ENCODE data around the gene DNM3.

The DNM3 gene

DNA sequence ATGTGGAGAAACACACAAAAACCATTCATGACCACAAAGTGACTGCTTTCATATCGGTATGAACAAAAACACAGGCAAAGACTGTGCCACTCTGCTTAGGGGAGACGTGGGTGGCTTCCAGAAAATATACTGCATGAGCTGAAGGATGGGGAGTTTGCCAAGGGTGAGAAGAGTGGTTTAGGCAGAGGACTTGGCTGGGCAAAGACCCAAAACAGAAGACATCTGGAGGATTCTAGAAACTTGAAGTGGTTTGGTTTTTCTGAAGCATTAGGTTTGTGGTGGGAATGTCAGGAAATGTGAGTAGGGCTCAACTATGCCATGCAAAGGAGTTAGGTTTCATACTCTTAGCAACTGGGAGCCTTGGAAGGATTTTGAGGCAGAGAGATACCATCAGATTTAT lies 26.6 kb upstream of the DNM3 start:
- TF ChIP-seq, protein P1, sequence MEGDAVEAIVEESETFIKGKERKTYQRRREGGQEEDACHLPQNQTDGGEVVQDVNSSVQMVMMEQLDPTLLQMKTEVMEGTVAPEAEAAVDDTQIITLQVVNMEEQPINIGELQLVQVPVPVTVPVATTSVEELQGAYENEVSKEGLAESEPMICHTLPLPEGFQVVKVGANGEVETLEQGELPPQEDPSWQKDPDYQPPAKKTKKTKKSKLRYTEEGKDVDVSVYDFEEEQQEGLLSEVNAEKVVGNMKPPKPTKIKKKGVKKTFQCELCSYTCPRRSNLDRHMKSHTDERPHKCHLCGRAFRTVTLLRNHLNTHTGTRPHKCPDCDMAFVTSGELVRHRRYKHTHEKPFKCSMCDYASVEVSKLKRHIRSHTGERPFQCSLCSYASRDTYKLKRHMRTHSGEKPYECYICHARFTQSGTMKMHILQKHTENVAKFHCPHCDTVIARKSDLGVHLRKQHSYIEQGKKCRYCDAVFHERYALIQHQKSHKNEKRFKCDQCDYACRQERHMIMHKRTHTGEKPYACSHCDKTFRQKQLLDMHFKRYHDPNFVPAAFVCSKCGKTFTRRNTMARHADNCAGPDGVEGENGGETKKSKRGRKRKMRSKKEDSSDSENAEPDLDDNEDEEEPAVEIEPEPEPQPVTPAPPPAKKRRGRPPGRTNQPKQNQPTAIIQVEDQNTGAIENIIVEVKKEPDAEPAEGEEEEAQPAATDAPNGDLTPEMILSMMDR (IDR thresholded peaks at IDR 0.05; ENCODE audit: extremely low read depth, insufficient read depth, missing control alignments) = no peak
- in situ Hi-C loops (cut with MboI; ENCODE audit: low pct_unique_long_range_greater_than_20kb, low sequenced_read_pairs, unreplicated experiment) = loop anchor here (25.0 kb wide), 1 partner anchor 598 kb away; the partner anchor contains the start of gene C1orf105
- DNase-seq (ENCODE audit: low spot score) = no peak

DNA sequence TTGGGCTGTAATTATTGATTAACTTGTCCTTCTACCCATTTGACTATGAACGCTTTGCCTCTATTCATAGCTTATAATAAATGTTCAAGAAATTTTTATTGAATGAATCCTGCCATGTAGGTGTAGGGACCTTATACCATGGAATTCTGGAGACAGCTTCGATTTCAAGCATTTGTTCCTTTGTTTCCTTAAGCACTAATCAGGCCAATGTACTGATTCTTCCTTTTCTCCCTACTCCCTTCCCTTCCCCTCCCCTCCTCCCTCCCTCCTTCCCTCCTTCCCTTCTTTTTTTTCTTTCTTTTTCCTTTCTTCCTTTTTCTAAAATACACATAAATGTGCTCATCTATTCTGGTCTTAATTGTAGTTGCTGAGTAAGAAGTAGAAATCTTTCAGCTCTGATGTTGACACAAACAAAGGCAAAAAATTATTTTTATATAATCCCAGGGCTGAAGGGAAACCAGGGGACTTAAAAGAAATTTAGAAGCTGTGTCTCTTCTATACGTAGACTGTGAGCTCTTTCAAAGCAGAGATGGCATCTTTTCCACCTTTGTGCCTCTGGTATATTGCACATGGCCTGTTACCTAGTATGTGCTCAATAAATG lies 24.9 kb upstream of the DNM3 start:
- TF ChIP-seq, protein P1 (IDR thresholded peaks at IDR 0.05; ENCODE audit: extremely low read depth, insufficient read depth, missing control alignments) = no peak
- DNase-seq (ENCODE audit: low spot score) = no peak
- in situ Hi-C loops (cut with MboI; ENCODE audit: low pct_unique_long_range_greater_than_20kb, low sequenced_read_pairs, unreplicated experiment) = loop anchor here (25.0 kb wide), 1 partner anchor 596 kb away; the partner anchor contains the start of gene C1orf105

GRCh38 chr1:171817511-171818265 lies 23.6 kb upstream of the DNM3 start:
- in situ Hi-C loops (cut with MboI; ENCODE audit: low pct_unique_long_range_greater_than_20kb, low sequenced_read_pairs, unreplicated experiment) = loop anchor here (25.0 kb wide), 1 partner anchor 595 kb away; the partner anchor contains the start of gene C1orf105
- TF ChIP-seq, protein P1 (IDR thresholded peaks at IDR 0.05; ENCODE audit: extremely low read depth, insufficient read depth, missing control alignments) = no peak
- peak; percentile 33 for DNase-seq (ENCODE audit: low spot score)

DNA sequence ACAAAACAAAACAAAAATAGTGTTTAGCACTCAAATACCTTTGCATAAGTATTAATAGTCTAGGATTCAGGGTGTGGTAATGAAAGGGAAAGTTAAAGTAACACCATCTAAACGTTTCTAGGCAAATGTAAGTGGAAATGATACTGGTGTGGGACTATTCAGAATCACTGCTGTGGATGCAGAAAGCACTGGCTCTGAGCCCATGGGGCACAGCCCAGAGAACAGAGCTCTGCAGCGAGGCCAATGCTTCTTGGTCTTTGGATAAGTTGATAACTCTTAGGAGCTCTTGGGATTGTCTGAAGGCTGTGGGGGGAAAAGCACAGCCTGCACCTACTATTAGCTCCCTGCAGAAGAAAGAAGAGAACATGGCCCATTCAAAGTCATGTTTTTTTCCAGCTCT lies 21.4 kb upstream of the DNM3 start:
- TF ChIP-seq, protein P1 (IDR thresholded peaks at IDR 0.05; ENCODE audit: extremely low read depth, insufficient read depth, missing control alignments) = no peak
- in situ Hi-C loops (cut with MboI; ENCODE audit: low pct_unique_long_range_greater_than_20kb, low sequenced_read_pairs, unreplicated experiment) = loop anchor here (25.0 kb wide), 1 partner anchor 592 kb away; the partner anchor contains the start of gene C1orf105
- no peak for DNase-seq (ENCODE audit: low spot score)

- DNase-seq (ENCODE audit: low spot score) = no peak
- in situ Hi-C loops (cut with MboI; ENCODE audit: low pct_unique_long_range_greater_than_20kb, low sequenced_read_pairs, unreplicated experiment) = no loop called here
- TF ChIP-seq, protein P1 (IDR thresholded peaks at IDR 0.05; ENCODE audit: extremely low read depth, insufficient read depth, missing control alignments) = no peak
Observed at GRCh38 chr1:171826973-171827372, 14.3 kb upstream of the DNM3 start.

GRCh38 chr1:171828794-171829193 lies 12.5 kb upstream of the DNM3 start:
- in situ Hi-C loops (cut with MboI; ENCODE audit: low pct_unique_long_range_greater_than_20kb, low sequenced_read_pairs, unreplicated experiment) = no loop called here

More at GRCh38 chr1:171828794-171829193, 12.5 kb upstream of the DNM3 start:
- no peak for DNase-seq (ENCODE audit: low spot score)
- TF ChIP-seq, protein P1 (IDR thresholded peaks at IDR 0.05; ENCODE audit: extremely low read depth, insufficient read depth, missing control alignments) = no peak

Measured in GM13977 (cell line).